HepG2 (cell line): ENCODE results near the gene SEC14L5. TPM values are rescaled to one million over a fixed set of nuclear protein-coding genes. Genes with fewer than 3 reads are reported as not detected.
A peak's percentile ranks its signal among the peaks of the same experiment; 100 is the strongest.

ENCODE experiments used
- ELF3 ChIP-seq: IDR thresholded peaks from 2 replicates; pipeline ENCODE4 v1.6.1; 2016; ENCODE audit warnings: missing genetic modification reagents, missing compliant biosample characterization
- ERF ChIP-seq: IDR thresholded peaks from 2 replicates; pipeline ENCODE4 v1.6.1; 2018; ENCODE audit warnings: missing biosample characterization, missing genetic modification reagents
- FOXJ3 ChIP-seq: sonication (generic); formaldehyde crosslinking; IDR thresholded peaks from 2 replicates; pipeline ENCODE4 v1.4.0; 2020; ENCODE audit warnings: missing genetic modification reagents, mild to moderate bottlenecking, borderline replicate concordance
- HOXA9 ChIP-seq: sonication (generic); formaldehyde crosslinking; IDR thresholded peaks from 2 replicates; pipeline ENCODE4 v1.8.1; 2022; ENCODE audit warnings: missing genetic modification reagents, mild to moderate bottlenecking, moderate library complexity, borderline replicate concordance
- JDP2 ChIP-seq: sonication (generic); formaldehyde crosslinking; IDR thresholded peaks from 2 replicates; pipeline ENCODE4 v1.8.1; 2022; ENCODE audit warnings: missing genetic modification reagents, borderline replicate concordance
- NFATC3 ChIP-seq: sonication (generic); formaldehyde crosslinking; IDR thresholded peaks from 2 replicates; pipeline ENCODE4 v1.5.1; 2020; ENCODE audit warnings: mild to moderate bottlenecking, missing genetic modification reagents
- SPEN ChIP-seq: sonication (generic); formaldehyde crosslinking; IDR thresholded peaks from 2 replicates; pipeline ENCODE4 v1.5.1; 2020; ENCODE audit warnings: low read depth, mild to moderate bottlenecking, missing genetic modification reagents
- ZNF274 ChIP-seq: sonication (generic); formaldehyde crosslinking; IDR thresholded peaks from 2 replicates; pipeline ENCODE4 v1.5.1; 2020; ENCODE audit warnings: mild to moderate bottlenecking, missing genetic modification reagents
- ZNF3 ChIP-seq: IDR thresholded peaks from 2 replicates; pipeline ENCODE4 v1.7.0; 2017; ENCODE audit warnings: inconsistent platforms
- ZNF362 ChIP-seq: sonication (generic); formaldehyde crosslinking; IDR thresholded peaks from 2 replicates; pipeline ENCODE4 v1.4.0; 2020; ENCODE audit warnings: missing genetic modification reagents, mild to moderate bottlenecking, borderline replicate concordance
- ZNF446 ChIP-seq: sonication (generic); formaldehyde crosslinking; IDR thresholded peaks from 2 replicates; pipeline ENCODE4 v1.5.0; 2020; ENCODE audit warnings: mild to moderate bottlenecking, missing genetic modification reagents
- ZNF550 ChIP-seq: sonication (generic); formaldehyde crosslinking; IDR thresholded peaks from 2 replicates; pipeline ENCODE4 v1.4.0; 2020; ENCODE audit warnings: mild to moderate bottlenecking, missing genetic modification reagents, borderline replicate concordance
- ZNF562 ChIP-seq: sonication (generic); formaldehyde crosslinking; IDR thresholded peaks from 2 replicates; pipeline ENCODE4 v1.8.0; 2022; ENCODE audit warnings: missing genetic modification reagents, borderline replicate concordance
- ZNF740 ChIP-seq: sonication (generic); formaldehyde crosslinking; IDR thresholded peaks from 2 replicates; pipeline ENCODE4 v1.4.0; 2020; ENCODE audit warnings: missing genetic modification reagents
- ZNF761 ChIP-seq: sonication (generic); formaldehyde crosslinking; conservative IDR thresholded peaks from 2 replicates; pipeline ENCODE4 v1.4.0; 2020; ENCODE audit warnings: mild to moderate bottlenecking, missing genetic modification reagents
- polyA plus RNA-seq, 8 experiments: library from polyadenylated mRNA; depleted of rRNA in 3 of 8; stranded (reverse) in 7 of 8; unstranded in 1 of 8; fragments of >200 nt; fragmentation: Illumina TruSeq in 4 of 8; extraction: Trizol in 4 of 8; gene quantifications; 2 replicates each; pipeline versions ENCODE4 v1.2.1 to v1.2.3, GENCODE V29; 2011 to 2016; ENCODE audit warnings: low read depth in 4 of 8, missing spikeins in 1 of 8, mixed read lengths in 1 of 8; ENCODE audit not compliant: insufficient read depth in 1 of 8
- total RNA-seq, 5 experiments: library from RNA; depleted of rRNA; stranded (reverse); fragments of >200 nt; fragmentation: Illumina TruSeq; extraction: Trizol; gene quantifications; 2 replicates each; pipeline ENCODE4 v1.2.3, GENCODE V29; 2016; ENCODE audit warnings: low read depth in 1 of 5
- TF ChIP-seq, protein P1 (sequence below): sonication (generic); formaldehyde crosslinking; IDR thresholded peaks from 2 replicates; pipeline ENCODE4 v1.4.0; 2020; ENCODE audit warnings: missing genetic modification reagents, mild to moderate bottlenecking, borderline replicate concordance
- TF ChIP-seq, protein P2 (sequence below): sonication (generic); formaldehyde crosslinking; IDR thresholded peaks from 2 replicates; pipeline ENCODE4 v1.4.0; 2020; ENCODE audit warnings: mild to moderate bottlenecking, missing genetic modification reagents
- TF ChIP-seq, protein P3 (sequence below): IDR thresholded peaks from 2 replicates; pipeline ENCODE4 v1.6.1; 2016; ENCODE audit warnings: control low read depth
- TF ChIP-seq, protein P4 (sequence below): sonication (generic); formaldehyde crosslinking; IDR thresholded peaks from 2 replicates; pipeline ENCODE4 v1.8.0; 2023; ENCODE audit warnings: mild to moderate bottlenecking, missing genetic modification reagents

SEC14L5 gene
- total and polyA plus RNA-seq, 2 of the 13 experiments (the other 11 are each of a cell fraction or from before 2014, with no cell fraction given) = 0.40 to 0.42 TPM

DNA sequence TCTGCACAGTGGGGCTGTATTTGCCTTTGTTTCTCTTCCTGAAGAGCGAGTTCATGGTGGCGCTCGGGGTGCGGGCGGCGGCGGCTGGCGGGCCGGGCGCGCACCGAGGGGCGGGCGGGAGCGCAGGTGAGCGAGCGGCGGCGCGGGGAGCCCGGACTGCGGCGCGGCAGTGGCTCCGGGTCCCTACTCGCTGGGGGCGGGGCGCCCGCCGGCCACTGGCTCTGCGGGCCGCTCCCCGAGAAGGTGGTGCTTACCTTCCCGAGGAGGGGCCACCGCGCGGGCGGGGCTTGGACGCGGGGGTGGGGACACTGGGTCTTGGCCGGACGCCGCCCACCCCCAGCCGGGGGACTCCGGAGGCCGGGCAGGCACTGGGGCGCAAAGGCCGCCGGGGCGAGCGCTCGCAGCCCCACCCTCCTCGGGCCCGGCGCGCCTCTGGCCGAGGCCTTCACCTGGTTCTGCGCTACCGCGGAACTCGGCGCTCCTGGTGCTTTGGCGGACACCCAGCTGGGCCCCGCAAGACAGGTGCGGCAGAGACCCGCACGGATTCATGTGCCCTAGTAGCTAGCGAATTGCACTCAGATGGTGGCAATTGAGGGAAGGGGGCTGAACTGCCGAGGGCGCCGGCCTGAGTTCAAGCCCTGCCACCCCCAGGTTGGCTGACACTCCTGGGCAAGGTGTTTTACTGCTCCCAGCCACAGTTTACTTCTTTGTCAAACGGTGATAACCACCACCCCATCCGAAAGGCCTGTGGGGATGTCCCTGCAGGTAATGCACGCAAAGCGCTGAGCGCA lies 20.9 kb upstream of the SEC14L5 start, which contains the start of gene PPL (continued):
- TF ChIP-seq, protein P1, sequence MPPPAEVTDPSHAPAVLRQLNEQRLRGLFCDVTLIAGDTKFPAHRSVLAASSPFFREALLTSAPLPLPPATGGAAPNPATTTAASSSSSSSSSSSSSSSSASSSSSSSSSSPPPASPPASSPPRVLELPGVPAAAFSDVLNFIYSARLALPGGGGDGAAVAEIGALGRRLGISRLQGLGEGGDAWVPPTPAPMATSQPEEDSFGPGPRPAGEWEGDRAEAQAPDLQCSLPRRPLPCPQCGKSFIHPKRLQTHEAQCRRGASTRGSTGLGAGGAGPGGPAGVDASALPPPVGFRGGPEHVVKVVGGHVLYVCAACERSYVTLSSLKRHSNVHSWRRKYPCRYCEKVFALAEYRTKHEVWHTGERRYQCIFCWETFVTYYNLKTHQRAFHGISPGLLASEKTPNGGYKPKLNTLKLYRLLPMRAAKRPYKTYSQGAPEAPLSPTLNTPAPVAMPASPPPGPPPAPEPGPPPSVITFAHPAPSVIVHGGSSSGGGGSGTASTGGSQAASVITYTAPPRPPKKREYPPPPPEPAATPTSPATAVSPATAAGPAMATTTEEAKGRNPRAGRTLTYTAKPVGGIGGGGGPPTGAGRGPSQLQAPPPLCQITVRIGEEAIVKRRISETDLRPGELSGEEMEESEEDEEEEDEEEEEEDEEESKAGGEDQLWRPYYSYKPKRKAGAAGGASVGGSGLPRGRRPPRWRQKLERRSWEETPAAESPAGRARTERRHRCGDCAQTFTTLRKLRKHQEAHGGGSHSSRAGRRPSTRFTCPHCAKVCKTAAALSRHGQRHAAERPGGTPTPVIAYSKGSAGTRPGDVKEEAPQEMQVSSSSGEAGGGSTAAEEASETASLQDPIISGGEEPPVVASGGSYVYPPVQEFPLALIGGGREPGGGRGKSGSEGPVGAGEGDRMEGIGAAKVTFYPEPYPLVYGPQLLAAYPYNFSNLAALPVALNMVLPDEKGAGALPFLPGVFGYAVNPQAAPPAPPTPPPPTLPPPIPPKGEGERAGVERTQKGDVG (CRISPR knock-in tag) = peak; percentile 72
- TF ChIP-seq FOXJ3 (CRISPR knock-in tag) = 0 out of 2 replicates have a peak, but pooled peaks have one; percentile 22
- no peak for TF ChIP-seq JDP2 (CRISPR knock-in tag)
- TF ChIP-seq ERF (CRISPR knock-in tag) = peak; percentile 58; the same call in 1 of the 2 replicates
- no peak for TF ChIP-seq ZNF740 (CRISPR knock-in tag)
- TF ChIP-seq ELF3 (CRISPR knock-in tag) = no peak
- 0 out of 2 replicates have a peak, but pooled peaks have one; percentile 46 for TF ChIP-seq ZNF550 (CRISPR knock-in tag)
- TF ChIP-seq, protein P2, sequence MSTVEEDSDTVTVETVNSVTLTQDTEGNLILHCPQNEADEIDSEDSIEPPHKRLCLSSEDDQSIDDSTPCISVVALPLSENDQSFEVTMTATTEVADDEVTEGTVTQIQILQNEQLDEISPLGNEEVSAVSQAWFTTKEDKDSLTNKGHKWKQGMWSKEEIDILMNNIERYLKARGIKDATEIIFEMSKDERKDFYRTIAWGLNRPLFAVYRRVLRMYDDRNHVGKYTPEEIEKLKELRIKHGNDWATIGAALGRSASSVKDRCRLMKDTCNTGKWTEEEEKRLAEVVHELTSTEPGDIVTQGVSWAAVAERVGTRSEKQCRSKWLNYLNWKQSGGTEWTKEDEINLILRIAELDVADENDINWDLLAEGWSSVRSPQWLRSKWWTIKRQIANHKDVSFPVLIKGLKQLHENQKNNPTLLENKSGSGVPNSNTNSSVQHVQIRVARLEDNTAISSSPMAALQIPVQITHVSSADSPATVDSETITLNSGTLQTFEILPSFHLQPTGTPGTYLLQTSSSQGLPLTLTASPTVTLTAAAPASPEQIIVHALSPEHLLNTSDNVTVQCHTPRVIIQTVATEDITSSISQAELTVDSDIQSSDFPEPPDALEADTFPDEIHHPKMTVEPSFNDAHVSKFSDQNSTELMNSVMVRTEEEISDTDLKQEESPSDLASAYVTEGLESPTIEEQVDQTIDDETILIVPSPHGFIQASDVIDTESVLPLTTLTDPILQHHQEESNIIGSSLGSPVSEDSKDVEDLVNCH = no peak
- TF ChIP-seq SPEN (CRISPR knock-in tag) = peak; percentile 93
- TF ChIP-seq NFATC3 (CRISPR knock-in tag) = no peak
- TF ChIP-seq, protein P3, sequence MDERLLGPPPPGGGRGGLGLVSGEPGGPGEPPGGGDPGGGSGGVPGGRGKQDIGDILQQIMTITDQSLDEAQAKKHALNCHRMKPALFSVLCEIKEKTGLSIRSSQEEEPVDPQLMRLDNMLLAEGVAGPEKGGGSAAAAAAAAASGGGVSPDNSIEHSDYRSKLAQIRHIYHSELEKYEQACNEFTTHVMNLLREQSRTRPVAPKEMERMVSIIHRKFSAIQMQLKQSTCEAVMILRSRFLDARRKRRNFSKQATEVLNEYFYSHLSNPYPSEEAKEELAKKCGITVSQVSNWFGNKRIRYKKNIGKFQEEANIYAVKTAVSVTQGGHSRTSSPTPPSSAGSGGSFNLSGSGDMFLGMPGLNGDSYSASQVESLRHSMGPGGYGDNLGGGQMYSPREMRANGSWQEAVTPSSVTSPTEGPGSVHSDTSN = no peak
- peak; percentile 82; the same call in 1 of the 2 replicates for TF ChIP-seq ZNF274 (CRISPR knock-in tag)
- peak; percentile 38; the same call in 1 of the 2 replicates for TF ChIP-seq ZNF362 (CRISPR knock-in tag)
- no peak for TF ChIP-seq ZNF3 (CRISPR knock-in tag)
- TF ChIP-seq, protein P4, sequence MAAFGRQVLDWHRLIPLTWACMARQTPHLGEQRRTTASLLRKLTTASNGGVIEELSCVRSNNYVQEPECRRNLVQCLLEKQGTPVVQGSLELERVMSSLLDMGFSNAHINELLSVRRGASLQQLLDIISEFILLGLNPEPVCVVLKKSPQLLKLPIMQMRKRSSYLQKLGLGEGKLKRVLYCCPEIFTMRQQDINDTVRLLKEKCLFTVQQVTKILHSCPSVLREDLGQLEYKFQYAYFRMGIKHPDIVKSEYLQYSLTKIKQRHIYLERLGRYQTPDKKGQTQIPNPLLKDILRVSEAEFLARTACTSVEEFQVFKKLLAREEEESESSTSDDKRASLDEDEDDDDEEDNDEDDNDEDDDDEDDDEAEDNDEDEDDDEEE (CRISPR knock-in tag) = peak; percentile 91; the same call in 1 of the 2 replicates
- TF ChIP-seq HOXA9 (CRISPR knock-in tag) = no peak
- TF ChIP-seq ZNF761 (CRISPR knock-in tag) = peak; percentile 26; the same call in 1 of the 2 replicates
- peak; percentile 73 for TF ChIP-seq ZNF446 (CRISPR knock-in tag)
- TF ChIP-seq ZNF562 = no peak
